G401.6 (cell line): ENCODE measurements around the gene AADACL4.

Experiments used
- FAIRE-seq: peaks from 2 replicates; lab custom pipeline; 2012; peaks lifted over from hg19 to GRCh38; lab: Jason Lieb, UNC

Gene AADACL4

DNA sequence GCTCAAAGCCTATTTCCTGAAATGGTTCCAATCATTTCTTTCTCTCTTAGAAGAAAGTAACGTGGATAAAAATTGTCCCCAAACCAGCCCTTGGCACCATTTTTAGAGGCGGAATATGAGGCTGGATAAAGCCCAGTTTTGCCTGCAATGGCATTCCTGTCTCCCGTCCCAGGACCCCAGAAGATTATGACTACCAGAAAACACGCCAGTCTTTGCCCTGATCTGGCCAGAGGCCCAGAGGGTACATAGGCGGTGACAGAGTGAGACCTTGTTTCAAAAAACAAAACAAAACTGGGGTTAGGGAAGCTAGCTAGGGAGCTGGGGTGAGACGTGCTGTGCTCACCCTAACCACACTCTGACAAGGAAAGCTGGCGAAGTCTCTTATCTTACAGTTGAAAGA is at the start of gene AADACL4:
TSS of gene AADACL4 (plus strand) at position 301 of the 400 bp plus-strand sequence. CDS start 462 bp downstream, outside the sequence.
- no peak for FAIRE-seq

DNA sequence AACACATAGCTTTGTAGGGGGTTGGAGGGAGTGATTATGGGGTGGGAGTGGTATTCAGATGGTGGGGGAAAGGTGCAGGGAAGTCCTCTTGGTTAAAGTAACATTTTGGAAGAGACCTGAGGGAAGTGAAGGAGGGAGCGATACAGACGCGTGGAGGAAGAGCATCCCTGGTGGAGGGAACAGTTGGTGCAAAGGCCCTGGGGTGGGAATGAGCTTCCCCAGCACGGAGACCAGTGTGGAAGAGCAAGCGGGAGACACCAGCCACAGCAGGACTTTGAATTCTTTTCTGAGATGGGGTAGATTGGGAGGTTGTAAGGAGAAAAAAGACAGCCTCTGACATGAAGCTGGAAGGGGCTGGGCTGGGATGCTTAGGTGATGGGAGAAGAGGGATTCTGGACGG is 49.4 kb upstream of the AADACL4 start:
- no peak for FAIRE-seq

DNA sequence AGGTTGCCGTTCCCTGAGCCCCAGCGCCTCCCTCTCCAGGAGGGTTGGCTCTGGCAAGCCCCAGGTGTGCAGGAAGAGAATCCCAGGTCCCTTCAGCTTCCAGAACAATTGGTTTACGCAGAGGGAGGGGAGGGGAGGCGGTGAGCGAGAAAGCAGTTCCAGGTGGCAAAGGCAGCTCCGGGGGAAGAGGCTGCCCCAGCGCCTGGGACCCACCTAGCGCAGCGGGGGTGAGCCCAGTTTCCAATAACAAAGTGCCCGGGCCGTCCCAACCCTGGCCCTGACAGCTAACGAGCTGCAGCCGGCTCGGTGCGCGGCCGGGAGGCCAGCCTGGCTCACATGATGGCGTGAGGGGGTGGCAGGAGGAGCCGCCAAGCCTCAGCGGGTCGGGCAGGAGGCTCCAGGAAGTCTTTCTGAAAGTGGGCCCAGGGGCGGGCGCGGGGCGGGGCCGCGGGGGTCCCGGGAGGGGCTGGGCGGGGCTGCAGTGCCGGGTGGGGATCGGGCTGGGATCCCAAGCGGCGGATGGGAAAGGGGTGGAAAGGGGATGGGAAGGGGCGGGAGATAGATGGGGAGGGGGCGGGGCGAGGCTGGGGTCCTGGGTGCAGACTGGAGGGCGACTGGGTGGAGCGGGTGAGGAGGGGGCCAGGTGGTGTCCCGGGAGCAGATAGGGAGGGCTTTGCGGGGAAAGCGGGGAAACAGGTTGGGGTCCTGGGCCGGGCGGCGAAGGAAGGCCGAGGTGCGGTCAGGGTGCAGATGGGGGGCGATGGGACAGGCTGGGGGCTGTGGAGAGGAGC is 48.7 kb upstream of the AADACL4 start:
- no peak for FAIRE-seq

DNA sequence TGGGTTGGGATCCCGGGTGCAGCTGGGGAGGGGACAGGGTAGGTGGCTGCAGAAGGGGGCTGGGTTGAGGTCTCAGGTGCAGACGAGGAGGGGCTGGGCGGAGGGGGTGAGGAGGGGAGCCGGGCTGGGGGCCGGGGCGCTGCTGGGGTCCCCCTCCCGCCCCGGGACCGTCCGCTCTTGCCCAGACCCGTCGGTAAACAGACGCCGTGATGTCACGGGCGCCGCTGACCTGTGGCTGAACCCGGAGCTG is 48.2 kb upstream of the AADACL4 start:
- FAIRE-seq = no peak

DNA sequence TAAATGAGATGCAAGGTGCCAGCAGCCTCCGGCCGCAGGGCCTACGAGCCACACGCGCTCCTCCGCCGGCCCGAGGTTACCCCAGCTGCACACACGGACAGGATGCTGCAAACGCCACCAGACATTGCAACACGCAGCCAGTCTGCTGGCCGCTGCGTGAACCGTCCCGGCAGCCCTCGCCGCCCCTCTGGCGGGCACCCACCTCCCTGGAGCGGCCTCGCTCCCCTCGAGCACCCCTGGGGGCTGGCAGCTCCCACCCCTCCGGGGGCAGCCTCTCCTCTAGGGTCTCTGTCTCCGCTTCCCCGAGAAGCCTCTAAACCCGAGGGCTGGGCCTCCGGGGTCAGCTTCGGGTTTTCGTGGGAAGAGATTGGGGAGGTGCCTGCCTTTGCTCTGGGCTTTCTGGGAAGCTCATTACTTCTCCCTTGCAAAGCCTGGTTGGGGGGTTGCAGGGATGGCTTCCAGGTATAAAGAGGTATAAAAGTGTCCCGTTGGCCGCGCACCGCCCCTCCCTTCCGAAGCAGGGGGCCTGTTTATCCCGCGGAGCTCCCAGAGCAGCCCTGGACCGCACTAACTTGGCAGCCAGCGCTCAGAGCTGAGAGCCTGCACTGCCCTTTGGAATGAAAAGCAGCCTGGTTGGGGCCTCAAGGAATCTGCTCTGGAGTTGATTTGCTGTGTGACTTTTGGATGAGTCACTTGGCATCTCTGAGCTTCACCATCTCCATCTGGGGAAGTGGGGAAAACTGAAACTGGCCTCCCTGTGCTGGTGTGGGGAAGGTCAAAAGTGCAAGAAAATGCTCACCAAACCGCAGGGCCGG is 47.7 kb upstream of the AADACL4 start:
- no peak for FAIRE-seq

DNA sequence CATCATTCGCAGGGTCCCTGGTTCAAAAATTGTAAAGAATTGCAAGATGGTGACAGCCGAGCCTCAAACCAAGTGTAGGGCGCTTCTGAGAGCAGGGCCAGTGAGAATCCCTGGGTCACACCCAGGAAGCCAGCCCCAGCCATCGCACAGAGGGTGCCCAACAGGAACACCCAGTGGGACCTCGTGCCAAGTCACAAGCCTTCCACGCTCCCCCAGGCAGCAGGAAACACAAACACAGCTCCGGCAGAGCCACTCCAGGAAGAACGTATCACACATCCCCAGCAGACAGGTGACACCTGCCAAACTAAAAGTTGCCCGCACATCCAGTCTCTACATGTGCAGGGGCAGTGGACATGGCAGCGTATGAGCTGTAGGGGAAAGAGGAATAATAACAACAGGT is 46.1 kb upstream of the AADACL4 start:
- FAIRE-seq = no peak

DNA sequence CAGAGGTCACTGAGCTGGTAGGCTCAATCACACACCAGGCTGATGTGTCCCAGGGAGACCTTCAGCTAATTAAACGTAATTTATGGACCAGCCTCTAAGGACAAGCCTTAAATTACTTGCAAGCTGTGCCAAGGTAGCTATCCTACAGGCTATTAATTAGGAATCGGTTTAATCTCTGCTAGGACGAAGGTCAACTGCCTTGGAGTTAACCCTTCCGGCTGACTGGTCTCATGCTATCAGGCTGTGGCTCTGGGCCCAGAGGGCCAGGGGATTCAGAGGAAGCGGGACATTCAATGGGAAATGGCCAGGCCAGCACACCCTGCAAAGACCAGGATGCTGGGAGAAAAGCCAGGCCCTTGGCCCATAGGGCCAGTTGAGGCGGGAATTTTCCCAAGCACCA is 44.9 kb upstream of the AADACL4 start:
- no peak for FAIRE-seq

DNA sequence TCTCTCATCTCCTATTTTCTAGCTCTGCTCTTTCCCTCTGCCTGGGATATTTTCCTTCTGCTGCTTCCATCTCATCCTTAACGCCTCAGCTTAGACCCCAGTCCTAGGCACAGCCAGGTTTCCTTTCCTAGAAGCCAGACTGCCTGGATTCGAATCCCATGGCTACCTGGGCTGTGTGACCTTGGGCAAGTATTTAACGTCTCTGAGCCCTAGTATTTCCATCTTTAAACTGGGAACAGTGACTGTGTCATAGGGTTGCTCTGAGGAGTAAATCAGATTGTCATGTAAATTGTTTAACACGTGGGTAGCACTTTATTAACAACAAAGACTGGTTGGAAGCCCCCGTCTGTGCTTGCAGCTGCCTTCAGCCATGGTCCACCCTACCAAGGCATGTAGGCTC is 44.2 kb upstream of the AADACL4 start:
- FAIRE-seq = no peak

DNA sequence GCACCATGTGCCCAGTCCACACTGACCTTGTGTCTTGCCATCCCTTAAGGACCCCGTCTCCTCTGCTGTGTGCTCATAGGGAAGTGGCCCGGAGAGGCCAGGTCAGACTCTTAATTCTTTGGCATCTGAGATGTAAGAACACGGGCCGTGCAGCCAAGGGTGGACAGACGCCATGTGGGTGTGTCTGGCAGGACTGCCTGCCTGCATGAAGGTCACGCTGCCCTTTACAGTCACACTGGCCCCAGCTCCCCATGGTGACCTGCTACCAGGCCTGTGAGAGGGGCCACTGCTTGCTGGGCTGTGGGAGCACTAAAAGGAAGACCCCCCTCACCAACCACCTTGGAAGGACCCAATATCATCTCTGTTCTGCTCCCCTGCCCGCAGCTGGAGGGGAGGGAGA is 43.5 kb upstream of the AADACL4 start:
- FAIRE-seq = no peak

DNA sequence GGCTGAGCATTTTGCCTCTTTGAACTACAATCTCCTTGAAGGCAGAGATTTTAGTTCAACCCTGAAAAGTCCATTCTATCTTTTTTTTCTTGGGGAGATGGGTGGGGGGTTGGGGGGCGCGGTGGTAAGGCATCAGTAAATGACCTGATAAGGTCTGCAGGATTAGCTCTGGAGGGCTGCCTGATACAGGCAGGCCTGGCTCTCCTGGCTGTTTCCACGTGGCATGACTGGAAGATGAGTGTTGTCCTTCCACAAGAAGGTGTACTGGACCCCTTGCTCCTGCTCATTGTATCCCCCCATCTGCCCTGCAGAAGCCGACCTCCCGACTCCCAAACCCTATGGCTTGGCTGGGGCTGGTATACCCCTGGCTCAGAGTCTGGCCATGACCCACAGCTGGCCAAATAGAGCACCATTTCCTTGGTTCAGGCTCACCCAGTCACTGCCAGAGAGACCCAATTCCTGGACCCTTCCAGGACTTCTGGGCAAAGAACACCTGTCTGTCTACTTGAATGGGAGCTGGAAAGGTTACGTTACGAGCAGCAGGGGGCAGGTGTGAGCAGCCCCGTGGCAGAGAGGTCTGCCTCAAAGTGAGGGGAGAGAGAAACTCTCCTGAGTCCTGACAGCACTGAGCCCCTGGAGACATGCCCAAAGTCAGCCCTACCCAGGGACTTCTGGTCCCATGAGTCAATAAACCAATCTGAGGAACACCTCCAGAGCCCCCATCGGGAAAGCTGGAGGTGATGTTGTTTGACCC is 42.8 kb upstream of the AADACL4 start:
- FAIRE-seq = no peak

DNA sequence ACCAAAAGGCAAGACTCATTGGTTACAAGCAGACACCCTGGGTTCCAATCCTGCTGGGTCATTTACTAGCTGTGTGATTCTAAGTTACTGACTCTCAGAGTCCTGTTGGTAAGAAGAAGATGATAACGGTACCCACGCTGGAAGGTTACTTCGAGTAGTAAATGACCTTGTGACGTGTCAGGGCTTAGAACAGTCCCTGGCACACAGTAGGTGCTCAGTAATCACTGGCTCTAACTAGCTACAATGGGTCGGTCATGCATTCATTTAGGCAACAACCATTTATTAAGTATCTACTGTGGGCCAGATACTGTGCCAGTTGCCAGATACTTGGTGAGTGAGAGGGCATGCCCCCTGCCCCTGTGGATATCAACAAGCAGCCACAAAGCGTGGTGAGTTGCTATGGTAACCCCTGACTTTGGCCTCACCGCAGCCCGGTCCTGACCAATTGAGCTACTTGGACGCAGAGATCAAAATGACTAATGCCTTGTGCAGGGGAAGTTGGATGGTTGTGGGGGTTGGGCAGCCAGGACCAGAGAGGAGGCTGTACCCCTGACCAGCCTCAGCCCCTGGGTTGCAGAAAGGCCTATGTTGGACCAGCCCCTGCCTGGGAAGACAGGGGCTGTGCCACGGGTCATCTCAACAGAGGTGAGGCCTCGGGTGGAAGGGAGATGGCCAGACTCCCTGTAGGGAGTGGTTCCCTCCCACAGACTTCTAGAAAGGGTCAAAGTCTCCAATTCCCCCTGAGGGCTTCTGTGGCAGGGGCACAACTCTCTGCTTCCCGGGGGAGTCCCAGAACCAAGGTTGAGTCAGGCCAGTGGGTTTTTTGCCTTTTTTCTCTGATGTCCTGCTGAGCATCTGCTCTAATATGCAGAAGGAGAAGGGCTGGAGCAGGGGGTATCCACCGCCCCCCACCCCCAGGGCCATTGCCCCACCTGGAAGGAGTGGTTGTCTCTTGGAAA is 41.9 kb upstream of the AADACL4 start:
- no peak for FAIRE-seq

DNA sequence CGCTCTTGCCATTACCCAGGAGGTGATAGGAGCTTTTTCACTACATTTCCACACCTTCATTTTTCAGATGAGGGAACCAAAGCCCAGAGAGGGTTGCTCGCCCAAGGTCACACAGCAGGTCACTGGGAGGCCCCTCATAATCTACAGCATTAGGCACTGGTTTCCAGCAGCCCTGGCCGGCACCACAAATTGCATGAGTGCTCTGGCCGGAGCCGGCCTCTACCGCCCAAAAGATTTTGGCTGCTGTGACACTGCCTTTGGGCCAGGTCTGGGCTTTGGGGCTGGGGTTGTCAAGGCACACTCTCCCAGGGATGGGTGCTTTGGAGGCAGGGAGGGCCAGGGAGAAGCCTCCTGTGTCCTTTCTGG is 41.2 kb upstream of the AADACL4 start:
- FAIRE-seq = no peak

DNA sequence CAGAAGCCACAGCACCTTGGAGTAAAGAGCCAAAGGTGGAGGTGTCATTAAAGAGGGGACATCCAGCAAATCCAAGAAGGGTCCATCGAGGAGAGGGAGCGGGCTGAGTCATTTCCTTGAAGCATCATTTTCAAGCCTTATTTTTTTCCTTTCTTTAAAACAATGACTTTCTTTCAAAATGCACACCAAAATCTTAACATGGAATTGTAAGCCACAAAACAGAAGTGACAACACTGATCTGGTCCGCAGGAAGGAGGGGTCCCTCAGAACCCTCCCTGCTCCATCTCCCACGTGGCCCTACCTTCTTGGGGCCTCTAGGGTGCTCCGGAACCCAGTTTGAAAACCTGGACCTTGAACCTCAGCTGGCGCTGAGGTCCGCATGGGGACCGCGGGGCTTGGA is 40.7 kb upstream of the AADACL4 start:
- no peak for FAIRE-seq

DNA sequence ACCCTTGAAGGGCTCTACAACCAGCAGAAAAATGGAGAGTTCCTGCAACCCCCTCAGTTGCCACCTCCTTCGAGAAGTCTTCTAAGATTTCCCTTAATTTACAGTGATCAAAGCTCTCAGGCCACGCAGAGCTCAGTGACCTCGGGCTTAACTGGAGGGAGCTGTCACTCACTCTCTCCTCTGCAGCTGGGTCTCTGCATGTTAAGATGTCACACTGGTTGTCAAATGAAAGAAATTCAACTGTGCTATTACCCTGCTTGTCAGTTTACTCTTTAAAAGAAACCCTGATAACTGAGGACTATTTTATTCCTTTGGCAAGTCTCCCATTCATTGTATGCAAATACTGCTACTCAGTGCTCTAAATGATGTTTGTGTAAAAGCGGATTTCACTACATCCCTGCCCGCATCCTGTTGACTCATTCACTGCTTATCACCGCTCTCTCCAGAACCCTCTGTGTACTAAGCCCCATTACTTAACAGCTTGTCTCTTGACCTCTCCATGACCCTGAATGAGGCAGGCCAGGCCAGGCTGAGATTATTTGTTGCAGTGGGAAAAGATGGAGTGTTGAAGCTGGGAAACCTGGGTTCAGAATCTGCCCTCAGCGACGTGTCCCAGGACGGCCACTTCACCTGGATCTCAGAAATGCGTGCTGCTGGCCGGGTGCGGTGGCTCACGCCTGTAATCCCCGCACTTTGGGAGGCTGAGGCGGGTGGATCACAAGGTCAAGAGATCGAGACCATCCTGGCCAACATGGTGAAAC is 39.6 kb upstream of the AADACL4 start:
- FAIRE-seq = no peak

DNA sequence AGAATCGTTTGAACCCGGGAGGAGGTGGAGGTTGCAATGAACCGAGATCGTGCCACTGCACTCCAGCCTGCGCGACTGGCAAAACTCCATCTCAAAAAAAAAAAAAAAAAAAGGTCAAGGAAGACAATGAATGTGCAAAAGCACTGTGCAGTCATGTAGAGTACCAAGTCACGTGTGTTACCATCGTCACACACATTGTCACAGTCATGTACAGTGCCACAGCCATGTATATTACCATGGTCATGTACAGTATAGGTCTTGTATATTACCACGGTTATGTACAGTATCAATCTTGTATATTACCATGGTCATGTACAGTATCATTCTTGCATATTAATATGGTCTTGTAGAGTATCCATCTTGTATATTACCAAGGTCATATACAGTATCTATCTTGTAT is 38.9 kb upstream of the AADACL4 start:
- no peak for FAIRE-seq

DNA sequence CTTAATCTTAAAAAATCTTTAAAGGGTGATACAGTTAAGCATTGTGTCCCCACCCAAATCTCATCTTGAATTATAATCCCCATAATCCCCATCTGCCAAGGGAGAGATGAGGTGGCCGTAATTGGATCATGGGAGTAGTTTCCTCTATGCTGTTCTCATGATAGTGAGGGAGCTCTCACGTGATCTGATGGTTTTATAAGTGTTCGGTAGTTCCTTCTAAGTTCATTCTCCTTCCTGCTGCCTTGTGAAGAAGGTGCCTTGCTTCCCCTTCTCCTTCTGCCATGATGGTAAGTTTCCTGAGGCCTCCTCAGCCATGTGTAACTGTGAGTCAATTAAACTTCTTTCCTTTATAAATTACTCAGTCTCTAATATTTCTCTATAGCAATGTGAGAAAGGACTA is 36.6 kb upstream of the AADACL4 start:
- FAIRE-seq = no peak

DNA sequence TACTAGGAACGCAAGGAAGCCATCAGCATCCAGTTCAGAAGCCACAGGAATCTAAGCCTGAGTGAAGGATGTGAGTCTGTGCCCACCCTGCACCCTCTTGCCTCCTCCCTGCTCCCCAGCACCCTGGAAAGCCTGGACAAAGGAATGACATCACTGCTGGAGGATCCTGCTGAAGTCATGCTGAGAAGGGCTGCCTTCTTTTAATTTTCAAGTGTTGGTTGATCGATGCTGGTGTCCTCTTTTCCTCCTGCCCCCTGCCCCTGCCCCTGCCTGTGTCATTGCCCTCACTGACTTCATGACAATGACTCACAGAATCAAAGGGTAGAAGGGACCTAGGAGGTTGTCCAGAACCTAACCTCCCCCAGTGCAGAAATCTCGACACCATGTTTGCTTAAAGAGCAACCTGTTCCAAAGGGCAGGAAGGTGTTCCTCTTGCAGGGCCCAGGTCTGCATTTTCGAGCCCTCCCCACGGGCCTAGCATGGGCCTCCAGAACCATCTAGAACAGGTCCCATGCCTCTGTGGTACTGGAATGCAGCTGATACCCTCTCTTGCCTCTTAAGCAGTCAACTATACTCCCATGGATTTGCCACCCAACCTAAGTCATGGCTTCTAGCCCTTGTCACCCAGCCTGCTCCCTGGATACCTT is 35.5 kb upstream of the AADACL4 start:
- FAIRE-seq = no peak

DNA sequence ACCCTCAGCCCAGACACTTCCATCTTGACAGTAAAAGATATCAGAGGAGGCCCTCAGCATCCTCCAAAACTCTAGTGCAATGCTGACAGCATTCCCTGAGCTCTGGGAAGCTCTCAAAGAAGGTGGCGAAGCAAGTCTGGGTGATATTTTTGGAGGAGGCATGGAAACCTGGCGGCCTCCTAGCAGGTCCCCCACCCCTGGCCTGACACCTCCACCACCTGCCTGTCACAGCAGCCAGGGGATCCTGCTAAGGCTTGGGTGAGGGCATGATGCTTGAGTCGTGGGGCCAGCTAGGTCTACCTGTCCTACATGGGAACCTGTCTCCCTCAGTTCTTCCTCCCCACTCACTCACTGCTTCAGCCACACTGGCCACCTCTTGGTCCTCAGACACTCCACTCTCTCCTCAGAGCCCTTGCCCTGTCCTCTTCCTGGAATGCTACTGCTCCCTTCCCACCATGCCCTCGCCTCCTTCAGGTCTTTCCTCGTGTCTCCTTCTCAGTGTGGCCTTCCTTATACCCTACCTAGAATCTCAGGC is 34.3 kb upstream of the AADACL4 start:
- FAIRE-seq = no peak

DNA sequence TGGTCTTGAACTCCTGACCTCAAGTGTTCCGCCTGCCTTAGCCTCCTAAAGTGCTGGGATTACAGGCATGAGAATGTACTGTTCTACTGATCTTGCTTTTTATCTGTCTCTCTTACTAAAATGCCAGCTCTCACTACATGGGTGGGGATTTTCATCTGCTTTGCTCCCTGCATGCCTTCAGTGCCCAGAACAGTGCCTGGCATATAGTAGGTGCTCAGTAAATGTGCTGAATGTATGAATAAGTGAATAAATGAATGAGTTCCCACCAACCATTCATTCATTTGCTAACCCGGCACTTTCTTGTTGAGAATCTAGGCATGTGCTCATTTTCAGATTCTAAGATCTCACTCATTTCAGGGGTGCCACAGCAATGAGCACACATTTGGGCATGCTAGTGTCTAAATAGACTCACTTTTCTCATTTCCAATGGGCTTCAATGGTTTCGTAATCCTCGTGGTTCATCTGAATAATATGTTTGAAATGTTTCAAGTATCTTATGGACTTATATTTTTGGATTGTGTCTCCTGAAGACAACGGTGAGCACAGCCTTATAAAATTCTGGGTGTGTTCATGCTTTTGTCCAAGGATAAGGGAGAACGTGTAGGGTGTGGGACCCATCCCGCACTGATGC is 33.5 kb upstream of the AADACL4 start:
- FAIRE-seq = no peak

DNA sequence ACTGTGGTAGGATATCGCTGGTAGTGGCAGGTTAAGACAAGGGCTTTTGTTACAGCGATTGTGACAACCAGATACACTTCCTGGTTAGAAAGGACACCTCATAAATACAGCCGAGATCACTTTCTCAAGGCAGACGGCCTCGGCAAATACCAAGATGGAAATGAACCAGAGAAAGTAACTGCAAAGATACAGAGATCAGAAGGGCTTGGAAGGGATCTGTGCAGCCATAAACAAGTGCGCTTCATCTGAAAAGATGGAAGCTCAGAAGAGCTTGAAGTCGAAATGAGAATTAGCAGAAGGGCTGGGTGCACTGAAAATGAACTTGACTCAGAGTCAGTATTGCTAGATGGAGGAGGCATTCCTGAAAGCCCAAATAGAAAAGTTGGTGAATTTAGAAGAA is 32.9 kb upstream of the AADACL4 start:
- FAIRE-seq = no peak
